WTC11 (cell line): Measurements from ENCODE around the gene CHD1L. TPM values are rescaled to one million over a fixed set of nuclear protein-coding genes. Genes with fewer than 3 reads are reported as not detected.

Experiments
- ATAC-seq: fragments of 200-7000 bp; cut with Tn5 transposase; 2 replicates; pipeline ENCODE4 v1.10.0; 2021; ENCODE audit warnings: mild to moderate bottlenecking, moderate library complexity
- CTCF ChIA-PET: fragments of 300-600 bp; sonication (Branson Sonifier 250); formaldehyde crosslinking; loops from one replicate; lab custom pipeline; 2021; ENCODE audit warnings: antibody characterized with exemption; lab: Charles Lee
- POLR2A ChIA-PET: fragments of 350-600 bp; sonication (Branson Sonifier 250); formaldehyde crosslinking; loops from one replicate; lab custom pipeline; 2021; ENCODE audit warnings: antibody characterized with exemption; lab: Charles Lee
- DNase-seq: peaks from one replicate; pipeline ENCODE4 v3.0.0; 2021; ENCODE audit warnings: low spot score
- H3K27ac Mint-ChIP-seq: 2 replicates; pipeline ENCODE4 v1.8.0; 2021; ENCODE audit warnings: mixed read lengths
- H3K27me3 Mint-ChIP-seq: 2 replicates; pipeline ENCODE4 v1.8.0; 2021; ENCODE audit warnings: low read depth, mild to moderate bottlenecking, moderate library complexity, mixed read lengths
- H3K36me3 Mint-ChIP-seq: 2 replicates; pipeline ENCODE4 v1.8.0; 2021; ENCODE audit warnings: mixed read lengths
- H3K4me1 Mint-ChIP-seq: 2 replicates; pipeline ENCODE4 v1.8.0; 2022; ENCODE audit warnings: mixed read lengths
- H3K4me3 Mint-ChIP-seq: 2 replicates; pipeline ENCODE4 v1.8.0; 2021; ENCODE audit warnings: mild to moderate bottlenecking, moderate library complexity, mixed read lengths
- H3K9me3 Mint-ChIP-seq: 2 replicates; pipeline ENCODE4 v1.8.0; 2021; ENCODE audit warnings: mixed read lengths
- ATF1 ChIP-seq: sonication (generic); formaldehyde crosslinking; IDR thresholded peaks from 2 replicates; pipeline ENCODE4 v1.8.1; 2023; ENCODE audit warnings: mild to moderate bottlenecking, moderate library complexity, missing genetic modification reagents
- CBFB ChIP-seq: sonication (generic); formaldehyde crosslinking; IDR thresholded peaks from 2 replicates; pipeline ENCODE4 v1.8.1; 2022; ENCODE audit warnings: mild to moderate bottlenecking, low read depth, missing genetic modification reagents
- CREM ChIP-seq: sonication (generic); formaldehyde crosslinking; IDR thresholded peaks from 2 replicates; pipeline ENCODE4 v1.8.1; 2022; ENCODE audit warnings: mild to moderate bottlenecking, missing genetic modification reagents, moderate library complexity
- NFATC4 ChIP-seq: fragments of 250-450 bp; sonication (Bioruptor Pico); IDR thresholded peaks from 2 replicates; pipeline ENCODE4 v1.9.0; 2021; ENCODE audit warnings: mild to moderate bottlenecking
- PREB ChIP-seq: sonication (generic); formaldehyde crosslinking; IDR thresholded peaks from 2 replicates; pipeline ENCODE4 v1.8.1; 2022; ENCODE audit warnings: mild to moderate bottlenecking, missing genetic modification reagents, moderate library complexity, borderline replicate concordance
- RELA ChIP-seq: sonication (generic); formaldehyde crosslinking; IDR thresholded peaks from 2 replicates; pipeline ENCODE4 v1.8.1; 2022; ENCODE audit warnings: missing genetic modification reagents, mild to moderate bottlenecking, borderline replicate concordance
- TCF7 ChIP-seq: sonication (generic); formaldehyde crosslinking; IDR thresholded peaks from 2 replicates; pipeline ENCODE4 v1.8.0; 2022; ENCODE audit warnings: mild to moderate bottlenecking, low read depth, missing genetic modification reagents, moderate library complexity
- USF1 ChIP-seq: sonication (generic); formaldehyde crosslinking; IDR thresholded peaks from 2 replicates; pipeline ENCODE4 v1.8.0; 2022; ENCODE audit warnings: mild to moderate bottlenecking, missing genetic modification reagents
- ZNF121 ChIP-seq: sonication (generic); formaldehyde crosslinking; IDR thresholded peaks from 2 replicates; pipeline ENCODE4 v1.8.0; 2023; ENCODE audit warnings: missing genetic modification reagents
- ZNF263 ChIP-seq: sonication (generic); formaldehyde crosslinking; IDR thresholded peaks from 2 replicates; pipeline ENCODE4 v1.8.1; 2022; ENCODE audit warnings: low read depth, mild to moderate bottlenecking, moderate library complexity, missing genetic modification reagents
- ZNF532 ChIP-seq: fragments of 250-450 bp; sonication (Bioruptor Pico); IDR thresholded peaks from 2 replicates; pipeline ENCODE4 v1.9.0; 2021; ENCODE audit warnings: mild to moderate bottlenecking, borderline replicate concordance
- total RNA-seq: library from RNA; stranded (reverse); gene quantifications from 3 replicates; pipeline ENCODE4 v1.2.3, GENCODE V29; 2021
- TF ChIP-seq, protein P1 (sequence below): sonication (generic); formaldehyde crosslinking; IDR thresholded peaks from 2 replicates; pipeline ENCODE4 v1.8.0; 2022; ENCODE audit warnings: mild to moderate bottlenecking, missing genetic modification reagents
- TF ChIP-seq, protein P2 (sequence below): sonication (generic); formaldehyde crosslinking; IDR thresholded peaks from 2 replicates; pipeline ENCODE4 v1.8.0; 2023; ENCODE audit warnings: mild to moderate bottlenecking, missing genetic modification reagents
- TF ChIP-seq, protein P3 (sequence below): fragments of 250-450 bp; sonication (Bioruptor Pico); IDR thresholded peaks from 2 replicates; pipeline ENCODE4 v1.9.0; 2021; ENCODE audit warnings: moderate library complexity, mild to moderate bottlenecking, inconsistent platforms, borderline replicate concordance
- TF ChIP-seq, protein P4 (sequence below): sonication (generic); formaldehyde crosslinking; IDR thresholded peaks from 2 replicates; pipeline ENCODE4 v1.8.0; 2022; ENCODE audit warnings: mild to moderate bottlenecking, missing genetic modification reagents

Gene CHD1L
- total RNA-seq, 1 experiment from 2014 or later: 68.7 TPM

GRCh38 chr1:147202576-147202975 lies 39.9 kb upstream of the CHD1L start:
- H3K4me1 Mint-ChIP-seq: no peaks in the 10 kb centered on the region
- DNase-seq (no peak), ATAC-seq (no peak)
- H3K27ac Mint-ChIP-seq: no peak overlapping the region
- H3K27me3 Mint-ChIP-seq: no peaks in the 10 kb centered on the region; the same call in 1 of the 2 replicates
- no peaks in the 10 kb centered on the region for H3K9me3 Mint-ChIP-seq
- H3K36me3 Mint-ChIP-seq: no peaks in the 10 kb centered on the region
- TF ChIP-seq NFATC4 (CRISPR knock-in tag): no peak
- no peak for TF ChIP-seq RELA (CRISPR knock-in tag)
- no peak for TF ChIP-seq CBFB (CRISPR knock-in tag)
- TF ChIP-seq ZNF532 (CRISPR knock-in tag): no peak
- TF ChIP-seq ZNF121 (CRISPR knock-in tag): no peak
- TF ChIP-seq CREM (CRISPR knock-in tag): no peak
- TF ChIP-seq, protein P1, sequence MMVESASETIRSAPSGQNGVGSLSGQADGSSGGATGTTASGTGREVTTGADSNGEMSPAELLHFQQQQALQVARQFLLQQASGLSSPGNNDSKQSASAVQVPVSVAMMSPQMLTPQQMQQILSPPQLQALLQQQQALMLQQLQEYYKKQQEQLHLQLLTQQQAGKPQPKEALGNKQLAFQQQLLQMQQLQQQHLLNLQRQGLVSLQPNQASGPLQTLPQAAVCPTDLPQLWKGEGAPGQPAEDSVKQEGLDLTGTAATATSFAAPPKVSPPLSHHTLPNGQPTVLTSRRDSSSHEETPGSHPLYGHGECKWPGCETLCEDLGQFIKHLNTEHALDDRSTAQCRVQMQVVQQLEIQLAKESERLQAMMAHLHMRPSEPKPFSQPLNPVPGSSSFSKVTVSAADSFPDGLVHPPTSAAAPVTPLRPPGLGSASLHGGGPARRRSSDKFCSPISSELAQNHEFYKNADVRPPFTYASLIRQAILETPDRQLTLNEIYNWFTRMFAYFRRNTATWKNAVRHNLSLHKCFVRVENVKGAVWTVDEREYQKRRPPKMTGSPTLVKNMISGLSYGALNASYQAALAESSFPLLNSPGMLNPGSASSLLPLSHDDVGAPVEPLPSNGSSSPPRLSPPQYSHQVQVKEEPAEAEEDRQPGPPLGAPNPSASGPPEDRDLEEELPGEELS (CRISPR knock-in tag): no peak
- no peak for TF ChIP-seq USF1 (CRISPR knock-in tag)
- TF ChIP-seq, protein P2, sequence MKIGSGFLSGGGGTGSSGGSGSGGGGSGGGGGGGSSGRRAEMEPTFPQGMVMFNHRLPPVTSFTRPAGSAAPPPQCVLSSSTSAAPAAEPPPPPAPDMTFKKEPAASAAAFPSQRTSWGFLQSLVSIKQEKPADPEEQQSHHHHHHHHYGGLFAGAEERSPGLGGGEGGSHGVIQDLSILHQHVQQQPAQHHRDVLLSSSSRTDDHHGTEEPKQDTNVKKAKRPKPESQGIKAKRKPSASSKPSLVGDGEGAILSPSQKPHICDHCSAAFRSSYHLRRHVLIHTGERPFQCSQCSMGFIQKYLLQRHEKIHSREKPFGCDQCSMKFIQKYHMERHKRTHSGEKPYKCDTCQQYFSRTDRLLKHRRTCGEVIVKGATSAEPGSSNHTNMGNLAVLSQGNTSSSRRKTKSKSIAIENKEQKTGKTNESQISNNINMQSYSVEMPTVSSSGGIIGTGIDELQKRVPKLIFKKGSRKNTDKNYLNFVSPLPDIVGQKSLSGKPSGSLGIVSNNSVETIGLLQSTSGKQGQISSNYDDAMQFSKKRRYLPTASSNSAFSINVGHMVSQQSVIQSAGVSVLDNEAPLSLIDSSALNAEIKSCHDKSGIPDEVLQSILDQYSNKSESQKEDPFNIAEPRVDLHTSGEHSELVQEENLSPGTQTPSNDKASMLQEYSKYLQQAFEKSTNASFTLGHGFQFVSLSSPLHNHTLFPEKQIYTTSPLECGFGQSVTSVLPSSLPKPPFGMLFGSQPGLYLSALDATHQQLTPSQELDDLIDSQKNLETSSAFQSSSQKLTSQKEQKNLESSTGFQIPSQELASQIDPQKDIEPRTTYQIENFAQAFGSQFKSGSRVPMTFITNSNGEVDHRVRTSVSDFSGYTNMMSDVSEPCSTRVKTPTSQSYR (CRISPR knock-in tag): no peak
- TF ChIP-seq, protein P3, sequence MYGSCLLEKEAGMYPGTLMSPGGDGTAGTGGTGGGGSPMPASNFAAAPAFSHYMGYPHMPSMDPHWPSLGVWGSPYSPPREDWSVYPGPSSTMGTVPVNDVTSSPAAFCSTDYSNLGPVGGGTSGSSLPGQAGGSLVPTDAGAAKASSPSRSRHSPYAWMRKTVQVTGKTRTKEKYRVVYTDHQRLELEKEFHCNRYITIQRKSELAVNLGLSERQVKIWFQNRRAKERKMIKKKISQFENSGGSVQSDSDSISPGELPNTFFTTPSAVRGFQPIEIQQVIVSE: no peak
- TF ChIP-seq PREB (CRISPR knock-in tag): no peak
- TF ChIP-seq, protein P4, sequence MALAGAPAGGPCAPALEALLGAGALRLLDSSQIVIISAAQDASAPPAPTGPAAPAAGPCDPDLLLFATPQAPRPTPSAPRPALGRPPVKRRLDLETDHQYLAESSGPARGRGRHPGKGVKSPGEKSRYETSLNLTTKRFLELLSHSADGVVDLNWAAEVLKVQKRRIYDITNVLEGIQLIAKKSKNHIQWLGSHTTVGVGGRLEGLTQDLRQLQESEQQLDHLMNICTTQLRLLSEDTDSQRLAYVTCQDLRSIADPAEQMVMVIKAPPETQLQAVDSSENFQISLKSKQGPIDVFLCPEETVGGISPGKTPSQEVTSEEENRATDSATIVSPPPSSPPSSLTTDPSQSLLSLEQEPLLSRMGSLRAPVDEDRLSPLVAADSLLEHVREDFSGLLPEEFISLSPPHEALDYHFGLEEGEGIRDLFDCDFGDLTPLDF: no peak
- no peak for TF ChIP-seq ZNF263 (CRISPR knock-in tag)
- TF ChIP-seq TCF7 (CRISPR knock-in tag): no peak
- TF ChIP-seq ATF1: no peak
- POLR2A ChIA-PET: interaction anchor here (0.7 kb wide), 2 partner anchors 40 to 78 kb away, joined by 3 to 5 read pairs; no protein-coding TSS in a partner anchor
- CTCF ChIA-PET: no interaction called here
- H3K4me3 Mint-ChIP-seq: no peak overlapping the region
